Measurements from ENCODE around the gene DUSP22.

DUSP22 gene

DNA sequence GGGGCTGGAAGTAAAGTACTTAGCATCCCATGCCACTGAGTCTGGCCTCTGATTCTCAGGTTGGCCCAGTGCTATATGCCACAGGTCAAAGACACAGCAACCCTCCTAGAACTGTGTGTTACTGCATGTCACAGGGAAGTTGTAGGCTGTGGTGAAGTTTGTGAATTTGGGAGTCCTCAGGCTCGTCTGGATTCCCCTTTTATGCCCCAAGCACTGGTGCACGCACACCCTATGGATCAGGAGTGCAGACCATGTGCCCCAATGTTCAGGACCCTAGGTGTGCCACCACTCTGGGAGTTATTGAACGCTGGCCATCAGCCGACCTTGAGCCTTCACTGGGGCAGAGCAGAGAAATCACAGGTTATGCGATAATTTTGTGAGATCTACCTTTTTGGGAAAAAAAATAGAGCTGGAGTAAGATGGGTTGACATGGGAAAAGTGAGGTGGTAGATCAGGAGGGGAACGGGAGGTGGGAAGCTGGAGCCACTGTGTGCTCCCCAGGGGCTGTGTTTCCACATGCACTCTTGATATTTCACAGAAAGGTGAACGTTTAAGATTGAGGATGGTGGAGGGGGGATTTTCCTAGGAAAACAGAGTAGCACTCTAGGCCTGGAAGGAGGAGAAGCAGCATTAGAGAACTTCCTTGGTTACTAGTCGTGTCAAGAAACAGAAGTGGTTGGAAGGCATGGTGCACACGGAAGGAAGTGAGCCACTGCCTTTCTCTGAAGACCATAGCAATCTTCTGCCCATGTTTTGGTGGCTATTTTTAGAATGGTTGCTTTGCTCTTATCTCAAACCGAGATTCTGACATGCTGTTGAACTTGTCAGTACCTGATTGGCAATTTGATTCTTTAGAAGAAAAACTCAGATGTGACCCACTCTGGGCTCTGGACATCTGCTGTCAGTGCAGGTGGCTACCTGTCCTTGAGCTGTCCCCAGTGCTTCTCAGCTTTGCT, 44.1 kb downstream of the DUSP22 start:
- TF ChIP-seq GATA3 (IDR thresholded peaks at IDR 0.05; ENCODE audit: low read depth, low read length) (no peak), GATA2 (IDR thresholded peaks at IDR 0.05; ENCODE audit: low read depth, low read length) (no peak)

GRCh38 chr6:337805-338368, 45.6 kb downstream of the DUSP22 start:
- TF ChIP-seq GATA2 (IDR thresholded peaks at IDR 0.05; ENCODE audit: low read depth, low read length): no peak
- no peak for TF ChIP-seq GATA3 (IDR thresholded peaks at IDR 0.05; ENCODE audit: low read depth, low read length)

GRCh38 chr6:338815-339262, 46.6 kb downstream of the DUSP22 start:
- TF ChIP-seq GATA3 (IDR thresholded peaks at IDR 0.05; ENCODE audit: low read depth, low read length) (no peak), GATA2 (IDR thresholded peaks at IDR 0.05; ENCODE audit: low read depth, low read length) (no peak)

- TF ChIP-seq GATA2 (IDR thresholded peaks at IDR 0.05; ENCODE audit: low read depth, low read length) (no peak), GATA3 (IDR thresholded peaks at IDR 0.05; ENCODE audit: low read depth, low read length) (no peak)
Measured at GRCh38 chr6:339480-339879, 47.2 kb downstream of the DUSP22 start.

GRCh38 chr6:340186-340955, 48.1 kb downstream of the DUSP22 start:
- no peak for TF ChIP-seq GATA3 (IDR thresholded peaks at IDR 0.05; ENCODE audit: low read depth, low read length)
- no peak for TF ChIP-seq GATA2 (IDR thresholded peaks at IDR 0.05; ENCODE audit: low read depth, low read length)

GRCh38 chr6:340991-341827, 48.9 kb downstream of the DUSP22 start:
- no peak for TF ChIP-seq GATA3 (IDR thresholded peaks at IDR 0.05; ENCODE audit: low read depth, low read length)
- no peak for TF ChIP-seq GATA2 (IDR thresholded peaks at IDR 0.05; ENCODE audit: low read depth, low read length)

DNA sequence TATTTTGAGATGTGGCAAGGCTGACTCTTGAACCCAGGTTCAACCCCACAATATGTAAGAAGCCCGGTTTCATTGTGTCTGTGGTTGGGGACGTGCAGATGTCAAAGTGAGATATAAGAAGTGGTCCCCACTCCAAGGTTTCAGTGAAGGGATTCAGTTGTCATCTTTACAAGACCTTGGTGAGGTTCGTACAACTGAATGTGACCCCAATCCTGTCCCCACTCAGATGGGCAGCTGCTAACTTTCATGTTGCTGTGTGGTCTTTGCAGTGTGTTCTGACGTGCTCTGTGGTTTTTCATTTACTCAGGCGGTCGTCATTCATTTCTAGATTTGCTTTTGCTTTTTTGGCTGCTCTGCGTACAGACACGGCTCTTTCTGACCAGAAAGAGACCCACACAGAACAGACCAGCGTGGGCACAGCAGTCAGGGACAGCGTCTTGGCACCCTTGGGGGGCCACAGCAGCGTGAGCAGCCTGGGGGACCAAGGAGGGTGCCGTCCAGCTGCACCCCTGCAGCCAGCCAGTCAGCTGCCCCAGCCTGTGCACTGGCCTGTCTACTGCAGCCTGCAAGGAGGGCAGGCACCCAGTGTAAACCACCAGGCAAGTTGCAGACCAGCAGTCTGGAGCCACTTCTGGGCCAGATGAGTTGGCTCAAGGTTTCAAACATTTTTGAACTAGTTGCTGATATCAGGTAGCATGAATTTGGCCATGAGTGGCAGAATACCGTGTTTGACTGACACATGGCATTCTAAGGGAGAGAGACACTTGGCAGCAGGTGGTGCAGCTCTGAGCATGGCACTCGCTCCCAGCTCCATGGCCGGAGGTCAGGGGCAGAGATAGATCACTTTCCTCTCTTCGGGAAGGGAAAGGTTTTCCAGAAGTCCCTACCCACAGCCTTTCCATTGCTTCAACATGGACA, 49.9 kb downstream of the DUSP22 start:
- TF ChIP-seq GATA2 (IDR thresholded peaks at IDR 0.05; ENCODE audit: low read depth, low read length) (no peak), GATA3 (IDR thresholded peaks at IDR 0.05; ENCODE audit: low read depth, low read length) (no peak)

DNA sequence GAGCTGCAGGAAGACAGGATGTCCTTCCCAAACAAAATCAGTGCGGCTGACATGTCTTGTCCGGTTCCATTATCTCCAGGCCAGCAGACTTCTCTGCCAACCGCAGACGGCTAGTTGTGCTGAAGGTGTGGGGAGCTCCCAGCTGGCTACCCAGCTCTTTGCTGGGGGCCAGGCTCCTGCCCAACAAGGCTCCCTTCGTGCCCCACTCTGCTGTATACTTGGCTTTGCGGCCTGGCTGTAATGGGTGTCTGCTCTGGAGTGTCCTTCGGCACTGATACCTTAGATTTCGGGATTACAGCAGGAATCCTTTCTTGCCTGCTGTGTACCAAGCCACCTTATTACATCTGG, 50.5 kb downstream of the DUSP22 start:
- TF ChIP-seq GATA2 (IDR thresholded peaks at IDR 0.05; ENCODE audit: low read depth, low read length): no peak
- no peak for TF ChIP-seq GATA3 (IDR thresholded peaks at IDR 0.05; ENCODE audit: low read depth, low read length)

DNA sequence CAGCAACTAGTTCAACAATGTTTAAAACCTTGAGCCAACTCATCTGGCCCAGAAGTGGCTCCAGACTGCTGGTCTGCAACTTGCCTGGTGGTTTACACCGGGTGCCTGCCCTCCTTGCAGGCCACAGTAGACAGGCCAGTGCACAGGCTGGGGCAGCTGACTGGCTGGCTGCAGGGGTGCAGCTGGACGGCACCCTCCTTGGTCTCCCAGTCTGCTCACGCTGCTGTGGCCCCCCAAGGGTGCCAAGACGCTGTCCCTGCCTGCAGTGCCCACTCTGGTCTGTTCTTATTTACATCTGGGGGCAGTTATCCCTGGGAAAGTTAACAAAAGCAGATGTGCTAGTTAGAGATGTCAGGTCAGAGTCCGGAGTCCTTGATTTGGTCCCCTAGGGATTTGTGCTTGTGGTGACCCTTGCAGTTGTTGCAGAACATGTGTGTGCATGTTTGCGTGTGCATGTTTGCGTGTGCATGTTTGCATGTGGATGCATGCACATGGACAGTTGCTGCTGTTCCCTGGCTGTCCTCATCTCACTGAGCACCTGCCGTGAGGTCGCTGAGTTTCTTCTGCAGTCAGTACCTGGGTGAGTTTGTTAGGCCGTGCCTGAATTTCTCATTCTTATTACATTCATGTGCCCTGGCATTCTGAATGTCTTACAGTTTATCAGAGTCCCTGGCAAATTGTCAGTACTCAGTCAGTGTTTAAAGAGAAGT, 51.1 kb downstream of the DUSP22 start:
- TF ChIP-seq GATA3 (IDR thresholded peaks at IDR 0.05; ENCODE audit: low read depth, low read length) (no peak), GATA2 (IDR thresholded peaks at IDR 0.05; ENCODE audit: low read depth, low read length) (no peak)

- TF ChIP-seq GATA3 (IDR thresholded peaks at IDR 0.05; ENCODE audit: low read depth, low read length) (no peak), GATA2 (IDR thresholded peaks at IDR 0.05; ENCODE audit: low read depth, low read length) (no peak; the same call in 1 of the 2 replicates)
Measured at GRCh38 chr6:343960-344815, 51.9 kb downstream of the DUSP22 start.

DNA sequence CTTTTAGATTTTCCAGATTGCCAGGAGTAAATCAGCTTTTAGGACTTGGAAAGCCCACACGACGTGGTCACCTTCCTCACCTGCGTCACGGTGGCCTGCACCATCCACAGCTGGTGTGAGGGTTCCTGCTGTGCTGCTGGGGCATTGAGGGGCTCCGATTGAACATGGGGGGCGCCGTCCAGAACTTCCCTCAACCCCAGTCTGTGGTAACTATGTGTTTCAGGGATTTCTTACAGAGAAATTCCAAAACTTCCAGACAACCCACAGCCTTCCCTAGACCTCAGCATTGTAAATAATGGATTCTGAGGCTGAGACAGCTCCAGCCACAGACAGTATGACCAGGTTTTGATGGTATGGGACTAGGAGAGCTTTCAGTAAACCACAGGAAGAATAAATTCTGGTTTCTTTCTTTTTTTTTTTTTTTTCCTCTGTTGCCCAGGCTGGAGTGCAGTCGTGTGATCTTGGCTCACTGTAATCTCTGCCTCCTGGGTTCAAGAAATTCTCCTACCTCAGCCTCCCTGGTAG, 52.6 kb downstream of the DUSP22 start:
- TF ChIP-seq GATA3 (IDR thresholded peaks at IDR 0.05; ENCODE audit: low read depth, low read length) (no peak), GATA2 (IDR thresholded peaks at IDR 0.05; ENCODE audit: low read depth, low read length) (0 out of 2 replicates have a peak, but pooled peaks have one; percentile 36)

Measured in SH-SY5Y (cell line).